CD14-positive monocyte (primary cell): ENCODE measurements around the gene GATAD2A. TPM values are rescaled to one million over a fixed set of nuclear protein-coding genes. Genes with fewer than 3 reads are reported as not detected.
A peak's percentile ranks its signal among the peaks of the same experiment; 100 is the strongest.

Experiments used
- DNase-seq, 3 donors: peaks; one replicate each; pipeline ENCODE4 v3.0.0-alpha.2; 2011 to 2022
- H2AFZ ChIP-seq: 2 replicates; pipeline ENCODE4 v1.6.0; 2012; ENCODE audit warnings: mild to moderate bottlenecking, low read depth, low read length, inconsistent platforms; ENCODE audit not compliant: insufficient read depth, poor library complexity, severe bottlenecking
- H3K27ac ChIP-seq, 2 donors: 1 replicate in 1 of 2; 2 replicates in 1 of 2; pipeline ENCODE4 v1.5.1; 2012 to 2013; ENCODE audit warnings: low read length in 2 of 2, control low read depth in 1 of 2, inconsistent platforms in 1 of 2, low read depth in 1 of 2, mild to moderate bottlenecking in 1 of 2
- H3K27me3 ChIP-seq, 2 donors: one replicate each; pipeline versions ENCODE4 v1.6.0 to v1.6.1; 2011 to 2013; ENCODE audit warnings: low read length in 2 of 2; ENCODE audit not compliant: control insufficient read depth in 2 of 2, insufficient read depth in 2 of 2
- H3K36me3 ChIP-seq, 2 donors: replicated peaks in 1 of 2; 1 replicate in 1 of 2; 2 replicates in 1 of 2; pipeline versions ENCODE4 v1.5.1 to v1.6.1; 2012 to 2013; ENCODE audit warnings: low read length in 2 of 2, control low read depth in 1 of 2, inconsistent platforms in 1 of 2, mild to moderate bottlenecking in 1 of 2; ENCODE audit not compliant: insufficient read depth in 2 of 2, control insufficient read depth in 1 of 2
- H3K4me1 ChIP-seq, 2 donors: 1 replicate in 1 of 2; 2 replicates in 1 of 2; pipeline versions ENCODE4 v1.5.1 to v1.6.1; 2012 to 2013; ENCODE audit warnings: low read length in 2 of 2, control low read depth in 1 of 2, inconsistent platforms in 1 of 2, mild to moderate bottlenecking in 1 of 2, moderate library complexity in 1 of 2; ENCODE audit not compliant: insufficient read depth in 2 of 2, control insufficient read depth in 1 of 2
- H3K4me2 ChIP-seq: replicated peaks from 2 replicates; pipeline ENCODE3; 2012; ENCODE audit warnings: low read length, moderate library complexity, mild to moderate bottlenecking; ENCODE audit not compliant: poor library complexity, severe bottlenecking; ENCODE audit errors: extremely low read depth
- H3K4me3 ChIP-seq, 3 experiments: fragments of 200-600 bp in 1 of 3; sonication (generic) in 1 of 3; replicated peaks in 1 of 3; 1 replicate in 2 of 3; 2 replicates in 1 of 3; pipeline ENCODE4 v1.5.1; 2011 to 2013; ENCODE audit warnings: low read length in 3 of 3, mild to moderate bottlenecking in 3 of 3, control low read depth in 2 of 3, low read depth in 2 of 3, inconsistent platforms in 1 of 3, moderate library complexity in 1 of 3
- H3K79me2 ChIP-seq: 2 replicates; pipeline ENCODE4 v1.6.0; 2012; ENCODE audit warnings: mild to moderate bottlenecking, control low read depth, inconsistent platforms, low read length, moderate library complexity; ENCODE audit not compliant: insufficient read depth
- H3K9ac ChIP-seq: 2 replicates; pipeline ENCODE4 v1.6.0; 2017; ENCODE audit warnings: low read length, mild to moderate bottlenecking; ENCODE audit not compliant: insufficient read depth, poor library complexity, severe bottlenecking
- H3K9me3 ChIP-seq, 2 donors: replicated peaks in 1 of 2; 1 replicate in 1 of 2; 2 replicates in 1 of 2; pipeline versions ENCODE4 v1.5.1 to v1.6.1; 2012 to 2013; ENCODE audit warnings: low read length in 2 of 2, control low read depth in 1 of 2; ENCODE audit not compliant: control insufficient read depth in 1 of 2, insufficient read depth in 1 of 2
- H4K20me1 ChIP-seq: 2 replicates; pipeline ENCODE4 v1.6.0; 2012; ENCODE audit warnings: mild to moderate bottlenecking, low read length, control low read depth, moderate library complexity; ENCODE audit not compliant: insufficient read depth
- H3K27ac Mint-ChIP-seq, 7 donors: one replicate each; pipeline ENCODE4 v1.8.0; 2020; ENCODE audit warnings: mild to moderate bottlenecking in 7 of 7, mixed read lengths in 7 of 7, moderate library complexity in 6 of 7, inconsistent platforms in 2 of 7
- H3K27me3 Mint-ChIP-seq, 3 donors: one replicate each; pipeline ENCODE4 v1.8.0; 2021 to 2022; ENCODE audit warnings: low read depth in 3 of 3, mild to moderate bottlenecking in 3 of 3, mixed read lengths in 3 of 3, moderate library complexity in 3 of 3, inconsistent platforms in 1 of 3
- H3K36me3 Mint-ChIP-seq, 2 donors: one replicate each; pipeline ENCODE4 v1.8.0; 2020; ENCODE audit warnings: mixed read lengths in 2 of 2, inconsistent platforms in 1 of 2, mild to moderate bottlenecking in 1 of 2
- H3K4me1 Mint-ChIP-seq: one replicate; pipeline ENCODE4 v1.8.0; 2020; ENCODE audit warnings: mild to moderate bottlenecking, mixed read lengths
- H3K4me3 Mint-ChIP-seq, 2 donors: one replicate each; pipeline ENCODE4 v1.8.0; 2020; ENCODE audit warnings: mild to moderate bottlenecking in 2 of 2, mixed read lengths in 2 of 2, moderate library complexity in 1 of 2
- H3K9me3 Mint-ChIP-seq, 7 donors: one replicate each; pipeline ENCODE4 v1.8.0; 2020 to 2022; ENCODE audit warnings: mixed read lengths in 7 of 7, mild to moderate bottlenecking in 6 of 7, moderate library complexity in 6 of 7, inconsistent platforms in 2 of 7
- CTCF ChIP-seq: fragments of 200-600 bp; IDR thresholded peaks from one replicate; pipeline ENCODE4 v1.8.0; 2022; ENCODE audit warnings: antibody characterized with exemption, mild to moderate bottlenecking
- WGBS: methylation state at CpG from one replicate; pipeline ENCODE4 v1.1.5; 2013; ENCODE audit warnings: missing lambda C conversion rate; ENCODE audit not compliant: insufficient coverage; 5-methylcytosine and 5-hydroxymethylcytosine counted together
- intact Hi-C, 2 donors: fragments of 100-400 bp; cut with micrococcal nuclease; formaldehyde crosslinking; loops; one replicate each; pipeline versions ENCODE4 v1.15.0 to v1.15.1; 2023
- polyA plus RNA-seq, 3 donors: library from polyadenylated mRNA; depleted of rRNA in 1 of 3; unstranded in 2 of 3; stranded (reverse) in 1 of 3; fragments of 300-500 nt in 2 of 3; fragments of >200 nt in 1 of 3; fragmentation: Illumina TruSeq in 2 of 3; gene quantifications; 1 replicate in 2 of 3; 2 replicates in 1 of 3; pipeline ENCODE4 v1.2.3, GENCODE V29; 2012 to 2021

GATAD2A gene
- polyA plus RNA-seq, 3 donors: 8.0 to 35.9 (median 8.7) TPM

GRCh38 chr19:19487077-19487949 lies 81.8 kb downstream of the GATAD2A start:
- TF ChIP-seq CTCF: no peak
- no peak for DNase-seq
- H3K9ac ChIP-seq: no peak overlapping the region
- Mint-ChIP-seq H3K27me3 (peaks cover 0 to 4% (median 0%) of the 10 kb centered on the region in 3 donors), H3K27ac (peak overlapping the region; percentile 84 to 97 (median 95)), H3K9me3 (no peaks in the 10 kb centered on the region), H3K4me1 (peaks cover 39% of the 10 kb centered on the region), H3K4me3 (no peak overlapping the region), H3K36me3 (peaks cover 20 to 49% of the 10 kb centered on the region in 2 donors)
- H2AFZ ChIP-seq: no peak overlapping the region
- no peak overlapping the region for H3K4me2 ChIP-seq
- H3K4me3 ChIP-seq: no peak overlapping the region
- H3K36me3 ChIP-seq: peaks cover 22 to 48% of the 10 kb centered on the region in 2 donors
- H4K20me1 ChIP-seq: peaks cover 40% of the 10 kb centered on the region
- no peaks in the 10 kb centered on the region for H3K27me3 ChIP-seq
- 90% methylated on average over 7 of the region's 9 CpGs for WGBS
- H3K4me1 ChIP-seq: peaks cover 23 to 32% of the 10 kb centered on the region in 2 donors
- no peaks in the 10 kb centered on the region for H3K9me3 ChIP-seq
- H3K27ac ChIP-seq: peak overlapping the region; percentile 87 to 94
- intact Hi-C loops: loop anchor here in 1 of 2 donors (5.0 kb wide), 1 partner anchor 80 kb away; the partner anchor contains the start of gene GATAD2A
- H3K79me2 ChIP-seq: peaks cover 86% of the 10 kb centered on the region

GRCh38 chr19:19487950-19488874 lies 82.7 kb downstream of the GATAD2A start:
- Histone ChIP-seq H3K79me2 (peaks cover 82% of the 10 kb centered on the region), H2AFZ (peak overlapping the region; percentile 71)
- peak overlapping the region; percentile 94 to 97 (median 96) for H3K27ac Mint-ChIP-seq

More at GRCh38 chr19:19487950-19488874, 82.7 kb downstream of the GATAD2A start:
- peaks cover 23 to 32% of the 10 kb centered on the region in 2 donors for H3K4me1 ChIP-seq
- peaks cover 0 to 4% (median 0%) of the 10 kb centered on the region in 3 donors for H3K27me3 Mint-ChIP-seq
- 89% methylated on average over 18 of the region's 20 CpGs for WGBS
- H3K4me3 ChIP-seq: no peak overlapping the region
- peaks cover 24 to 49% of the 10 kb centered on the region in 2 donors for H3K36me3 Mint-ChIP-seq
- H4K20me1 ChIP-seq: peaks cover 37% of the 10 kb centered on the region
- H3K27ac ChIP-seq: peak overlapping the region; percentile 87 to 94
- DNase-seq: no peak
- no peaks in the 10 kb centered on the region for H3K9me3 Mint-ChIP-seq
- H3K36me3 ChIP-seq: peaks cover 26 to 48% of the 10 kb centered on the region in 2 donors
- H3K4me3 Mint-ChIP-seq: peak overlapping the region in 1 of 2 donors; percentile 62
- H3K27me3 ChIP-seq: no peaks in the 10 kb centered on the region
- intact Hi-C loops: loop anchor here (2.0 to 5.0 kb wide), 2 partner anchors 81 to 121 kb away; partner anchors contain the start of gene GATAD2A (in 1 of the 2)
- TF ChIP-seq CTCF: no peak
- H3K4me2 ChIP-seq: peak overlapping the region; percentile 67
- H3K9ac ChIP-seq: peak overlapping the region; percentile 69
- no peaks in the 10 kb centered on the region for H3K9me3 ChIP-seq
- peaks cover 39% of the 10 kb centered on the region for H3K4me1 Mint-ChIP-seq
